ENCODE data around the gene HPCAL1.
A peak's percentile ranks its signal among the peaks of the same experiment; 100 is the strongest.

Gene HPCAL1

DNA sequence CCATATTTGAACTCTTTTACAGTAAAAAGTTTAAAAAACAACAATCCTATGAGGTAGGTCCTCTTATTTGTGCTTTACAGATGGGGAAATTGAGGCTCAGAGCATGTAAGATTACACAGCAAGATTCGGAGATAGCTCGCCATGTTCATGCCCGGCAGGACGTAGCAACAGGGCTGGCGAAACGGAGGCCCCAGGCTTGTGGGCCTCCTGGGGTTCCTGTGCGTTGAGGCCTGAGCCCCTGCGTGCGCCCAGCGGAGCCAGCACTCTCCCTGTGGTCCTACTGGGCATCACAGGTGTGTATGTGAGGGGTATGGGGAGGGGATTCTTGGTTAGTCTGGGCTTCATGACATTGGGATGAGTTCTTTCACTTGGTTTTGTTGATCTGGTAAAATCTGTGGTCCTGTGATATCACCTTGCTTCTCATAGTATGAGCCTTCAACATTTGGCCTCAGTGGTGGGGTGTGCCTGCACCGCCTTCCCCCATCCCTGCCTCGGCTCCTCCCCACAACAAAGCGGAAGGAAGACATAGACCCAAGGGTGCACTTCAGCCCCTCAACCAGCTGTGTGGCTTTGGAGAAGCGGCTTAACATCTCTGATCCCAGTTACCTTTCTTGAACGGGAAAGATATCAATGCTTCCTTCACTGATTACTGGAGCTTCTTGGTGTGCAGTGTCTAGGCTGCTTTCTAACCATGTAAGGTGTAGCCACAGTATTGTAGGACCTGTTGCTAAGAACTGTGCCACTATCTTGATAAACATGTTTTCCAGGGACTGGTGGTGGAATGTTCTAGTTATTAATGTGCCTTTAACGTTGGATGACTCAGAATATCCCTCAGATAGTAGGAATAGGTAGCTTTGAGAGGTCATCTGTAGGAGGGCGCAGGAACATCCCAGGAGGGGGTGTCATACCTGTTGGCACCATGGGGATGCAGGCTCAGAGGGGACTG lies 37.2 kb downstream of the HPCAL1 start:
- Mint-ChIP-seq H3K4me1 (ENCODE audit: low read depth in 2 of 2) (peaks cover 46 to 54% of the 10 kb centered on the region in 2 donors), H3K36me3 (ENCODE audit: insufficient read depth) (peaks cover 5% of the 10 kb centered on the region), H3K27ac (peak overlapping the region in 1 of 2 donors; percentile 50), H3K9me3 (no peaks in the 10 kb centered on the region), H3K27me3 (no peaks in the 10 kb centered on the region), H3K4me3 (no peak overlapping the region)
- DNase-seq: no peak
- ATAC-seq (replicated peaks): no peak

DNA sequence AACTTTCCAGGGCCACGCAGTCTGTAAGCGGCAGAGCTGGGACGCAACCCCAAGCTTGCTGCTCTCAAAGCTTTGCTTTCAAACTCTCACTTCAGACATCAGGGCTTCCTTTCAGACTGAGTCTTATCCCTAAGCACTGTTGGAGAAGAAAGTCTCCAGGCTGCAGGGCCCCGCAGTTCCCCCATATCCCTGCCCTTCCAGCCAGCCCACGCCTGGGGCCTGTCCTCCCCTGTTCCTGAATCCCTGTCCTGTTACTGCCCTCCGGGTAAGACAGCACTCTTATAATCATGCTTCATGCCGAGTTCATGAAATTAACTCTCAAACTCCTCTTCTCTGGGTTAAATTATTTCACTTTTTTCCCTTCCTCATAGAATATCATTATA lies 37.9 kb downstream of the HPCAL1 start:
- H3K36me3 Mint-ChIP-seq (ENCODE audit: insufficient read depth): peaks cover 5% of the 10 kb centered on the region
- no peak for DNase-seq
- peaks cover 44 to 57% of the 10 kb centered on the region in 2 donors for H3K4me1 Mint-ChIP-seq (ENCODE audit: low read depth in 2 of 2)
- no peaks in the 10 kb centered on the region for H3K27me3 Mint-ChIP-seq
- peak overlapping the region in 1 of 2 donors; percentile 50 for H3K27ac Mint-ChIP-seq
- no peak overlapping the region for H3K4me3 Mint-ChIP-seq
- no peak for ATAC-seq (replicated peaks)
- no peaks in the 10 kb centered on the region for H3K9me3 Mint-ChIP-seq

GRCh38 chr2:10341193-10341592 lies 38.5 kb downstream of the HPCAL1 start:
- H3K9me3 Mint-ChIP-seq: no peaks in the 10 kb centered on the region
- no peaks in the 10 kb centered on the region for H3K27me3 Mint-ChIP-seq
- DNase-seq: no peak
- no peak for ATAC-seq (replicated peaks)
- H3K27ac Mint-ChIP-seq: no peak overlapping the region
- H3K36me3 Mint-ChIP-seq (ENCODE audit: insufficient read depth): peaks cover 5% of the 10 kb centered on the region
- H3K4me1 Mint-ChIP-seq (ENCODE audit: low read depth in 2 of 2): peaks cover 49 to 62% of the 10 kb centered on the region in 2 donors
- no peak overlapping the region for H3K4me3 Mint-ChIP-seq

DNA sequence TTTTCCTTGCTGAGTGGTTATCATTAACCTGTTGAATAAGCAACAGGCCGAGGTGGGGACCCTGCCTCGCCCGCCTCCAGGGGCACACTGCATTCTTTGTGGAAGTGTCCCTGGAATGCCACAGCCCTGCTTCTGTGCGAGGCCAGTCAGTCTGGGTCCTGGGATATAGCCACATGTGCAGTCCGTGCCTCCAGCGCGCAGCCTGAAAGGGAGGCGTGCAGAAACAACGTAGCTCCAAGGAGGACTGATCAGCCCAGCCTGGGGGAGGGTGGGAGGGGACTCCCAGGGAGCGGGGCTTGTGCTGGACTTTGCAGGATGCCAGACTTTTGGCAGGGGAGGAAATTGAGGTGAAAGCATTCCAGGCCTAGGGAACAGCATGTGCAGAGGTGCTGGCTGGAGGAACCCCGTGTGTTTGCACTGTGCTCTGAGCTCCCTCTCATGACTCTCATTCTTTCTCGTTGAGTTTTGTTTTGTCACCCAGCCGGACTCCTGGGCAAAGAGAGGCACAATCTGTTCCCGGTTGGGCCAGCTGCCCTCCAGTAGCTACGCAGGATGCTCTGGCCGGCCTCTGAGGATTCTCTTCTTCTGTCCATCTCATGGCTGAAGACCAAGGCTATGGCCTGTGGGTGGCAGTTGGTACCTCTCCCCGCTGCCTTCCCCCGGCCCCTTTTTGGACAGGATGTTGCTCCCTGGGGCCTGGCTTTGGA lies 39.7 kb downstream of the HPCAL1 start:
- peaks cover 47 to 60% of the 10 kb centered on the region in 2 donors for H3K4me1 Mint-ChIP-seq (ENCODE audit: low read depth in 2 of 2)
- peaks cover 4% of the 10 kb centered on the region for H3K36me3 Mint-ChIP-seq (ENCODE audit: insufficient read depth)
- H3K9me3 Mint-ChIP-seq: no peaks in the 10 kb centered on the region
- H3K4me3 Mint-ChIP-seq: no peak overlapping the region
- H3K27ac Mint-ChIP-seq: no peak overlapping the region
- no peak for ATAC-seq (replicated peaks)
- no peaks in the 10 kb centered on the region for H3K27me3 Mint-ChIP-seq
- DNase-seq: no peak

DNA sequence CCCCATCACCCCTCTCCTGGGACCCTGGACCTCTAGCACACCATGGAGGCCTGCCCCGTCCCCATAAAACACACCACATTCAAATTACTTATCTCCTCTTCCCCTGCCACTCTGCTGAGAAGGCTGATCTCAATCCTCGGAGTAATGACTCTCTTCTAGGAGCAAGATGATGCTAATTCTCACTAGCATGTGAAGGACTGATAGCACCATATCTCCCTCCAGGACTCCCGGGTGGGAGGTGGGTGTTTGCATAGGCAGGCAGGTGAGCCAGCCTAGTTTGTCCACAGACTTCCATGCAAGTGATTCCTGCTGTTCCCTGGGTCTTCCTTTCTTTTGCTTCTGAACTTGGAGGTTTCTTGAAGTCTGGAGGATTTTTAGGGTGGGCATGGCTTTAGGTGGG lies 40.5 kb downstream of the HPCAL1 start:
- ATAC-seq (replicated peaks) (no peak), DNase-seq (no peak)
- H3K36me3 Mint-ChIP-seq (ENCODE audit: insufficient read depth): peaks cover 2% of the 10 kb centered on the region
- peak overlapping the region; percentile 42 to 87 for H3K27ac Mint-ChIP-seq
- peaks cover 40 to 52% of the 10 kb centered on the region in 2 donors for H3K4me1 Mint-ChIP-seq (ENCODE audit: low read depth in 2 of 2)
- H3K4me3 Mint-ChIP-seq: no peak overlapping the region
- H3K27me3 Mint-ChIP-seq: no peaks in the 10 kb centered on the region
- no peaks in the 10 kb centered on the region for H3K9me3 Mint-ChIP-seq

- H3K27me3 Mint-ChIP-seq: no peaks in the 10 kb centered on the region
- H3K36me3 Mint-ChIP-seq (ENCODE audit: insufficient read depth): peaks cover 2% of the 10 kb centered on the region
- ATAC-seq (replicated peaks): no peak
- no peaks in the 10 kb centered on the region for H3K9me3 Mint-ChIP-seq
- H3K27ac Mint-ChIP-seq: peak overlapping the region; percentile 42 to 87
- peaks cover 36 to 48% of the 10 kb centered on the region in 2 donors for H3K4me1 Mint-ChIP-seq (ENCODE audit: low read depth in 2 of 2)
- H3K4me3 Mint-ChIP-seq: no peak overlapping the region
- DNase-seq: no peak
These were observed 41.0 kb downstream of the HPCAL1 start for GRCh38 chr2:10343658-10344057.

DNA sequence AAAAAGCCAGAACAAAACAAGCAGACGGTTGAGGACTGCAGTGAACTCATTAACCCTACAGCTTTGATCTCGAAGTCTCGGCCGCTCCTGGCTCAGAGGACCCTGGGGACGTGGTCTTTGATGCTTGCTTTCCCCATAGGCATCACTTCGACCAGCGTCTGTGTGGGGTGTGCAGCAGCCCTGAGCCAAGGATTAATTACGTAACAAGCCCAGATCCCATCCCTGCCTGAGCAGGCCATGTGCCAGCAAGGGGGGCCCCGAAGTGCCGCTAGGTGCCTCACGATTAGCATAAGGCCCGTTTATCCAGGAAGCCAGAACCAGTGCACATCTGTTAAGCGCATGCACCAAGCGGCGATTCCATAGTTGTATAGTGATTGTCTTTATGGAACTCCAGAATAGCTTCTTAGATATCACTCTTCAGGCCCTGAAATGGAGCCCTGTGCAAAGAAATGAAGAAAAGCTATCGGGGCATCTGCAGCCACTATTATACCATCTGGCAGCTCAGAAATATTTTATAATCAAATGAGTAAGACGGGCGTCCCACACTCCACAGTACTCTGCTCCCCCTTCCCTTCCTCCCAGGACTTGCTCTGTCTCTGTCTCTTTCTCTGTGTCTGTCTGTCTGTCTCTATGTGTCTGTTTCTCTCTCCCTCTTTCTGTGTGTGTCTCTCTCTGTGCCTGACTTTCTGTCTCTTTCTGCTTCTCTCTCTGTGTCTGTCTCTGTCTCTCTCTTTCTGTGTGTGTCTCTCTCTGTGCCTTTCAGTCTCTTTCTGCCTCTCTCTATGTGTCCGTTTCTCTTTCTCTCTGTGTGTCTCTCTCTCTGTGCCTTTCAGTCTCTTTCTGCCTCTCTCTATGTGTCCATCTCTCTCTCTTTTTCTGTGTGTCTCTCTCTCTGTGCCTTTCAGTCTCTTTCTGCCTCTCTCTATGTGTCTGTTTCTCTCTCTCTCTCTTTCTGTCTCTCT lies 41.7 kb downstream of the HPCAL1 start:
- peak overlapping the region; percentile 14 to 87 for H3K27ac Mint-ChIP-seq
- no peaks in the 10 kb centered on the region for H3K9me3 Mint-ChIP-seq
- H3K4me1 Mint-ChIP-seq (ENCODE audit: low read depth in 2 of 2): peaks cover 33 to 51% of the 10 kb centered on the region in 2 donors
- no peaks in the 10 kb centered on the region for H3K27me3 Mint-ChIP-seq
- H3K36me3 Mint-ChIP-seq (ENCODE audit: insufficient read depth): peaks cover 2% of the 10 kb centered on the region
- no peak overlapping the region for H3K4me3 Mint-ChIP-seq
- ATAC-seq (replicated peaks) (no peak), DNase-seq (no peak)

- Mint-ChIP-seq H3K27ac (peak overlapping the region; percentile 13 to 14), H3K27me3 (no peaks in the 10 kb centered on the region), H3K4me1 (ENCODE audit: low read depth in 2 of 2) (peaks cover 29 to 46% of the 10 kb centered on the region in 2 donors), H3K36me3 (ENCODE audit: insufficient read depth) (peaks cover 2% of the 10 kb centered on the region), H3K4me3 (no peak overlapping the region), H3K9me3 (no peaks in the 10 kb centered on the region)
- ATAC-seq (replicated peaks) (no peak), DNase-seq (no peak)
These were observed 42.4 kb downstream of the HPCAL1 start for GRCh38 chr2:10345126-10345525.

DNA sequence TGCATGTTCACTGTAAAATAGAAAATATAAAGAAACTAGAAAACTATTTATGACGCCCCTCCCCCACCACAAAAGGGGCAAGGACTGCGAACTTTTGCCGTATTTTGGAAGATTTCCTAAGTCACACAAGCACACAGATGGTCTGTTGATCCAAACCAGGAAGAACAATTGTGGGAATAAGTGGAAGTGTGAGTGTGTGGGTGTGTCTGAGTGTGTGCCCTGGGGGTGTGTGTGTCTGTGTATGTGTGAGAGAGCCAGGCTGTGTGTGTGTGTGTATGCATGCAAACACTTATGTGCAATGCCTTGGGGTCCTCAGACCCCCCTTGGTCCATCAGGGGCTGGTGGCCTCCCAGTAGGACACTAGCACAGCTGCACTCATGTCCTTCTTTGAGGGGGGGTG lies 43.1 kb downstream of the HPCAL1 start:
- H3K9me3 Mint-ChIP-seq: no peaks in the 10 kb centered on the region
- peaks cover 31 to 45% of the 10 kb centered on the region in 2 donors for H3K4me1 Mint-ChIP-seq (ENCODE audit: low read depth in 2 of 2)
- no peaks in the 10 kb centered on the region for H3K27me3 Mint-ChIP-seq
- DNase-seq: no peak
- H3K36me3 Mint-ChIP-seq (ENCODE audit: insufficient read depth): peaks cover 2% of the 10 kb centered on the region
- H3K27ac Mint-ChIP-seq: peak overlapping the region; percentile 14 to 65
- ATAC-seq (replicated peaks): no peak
- no peak overlapping the region for H3K4me3 Mint-ChIP-seq

DNA sequence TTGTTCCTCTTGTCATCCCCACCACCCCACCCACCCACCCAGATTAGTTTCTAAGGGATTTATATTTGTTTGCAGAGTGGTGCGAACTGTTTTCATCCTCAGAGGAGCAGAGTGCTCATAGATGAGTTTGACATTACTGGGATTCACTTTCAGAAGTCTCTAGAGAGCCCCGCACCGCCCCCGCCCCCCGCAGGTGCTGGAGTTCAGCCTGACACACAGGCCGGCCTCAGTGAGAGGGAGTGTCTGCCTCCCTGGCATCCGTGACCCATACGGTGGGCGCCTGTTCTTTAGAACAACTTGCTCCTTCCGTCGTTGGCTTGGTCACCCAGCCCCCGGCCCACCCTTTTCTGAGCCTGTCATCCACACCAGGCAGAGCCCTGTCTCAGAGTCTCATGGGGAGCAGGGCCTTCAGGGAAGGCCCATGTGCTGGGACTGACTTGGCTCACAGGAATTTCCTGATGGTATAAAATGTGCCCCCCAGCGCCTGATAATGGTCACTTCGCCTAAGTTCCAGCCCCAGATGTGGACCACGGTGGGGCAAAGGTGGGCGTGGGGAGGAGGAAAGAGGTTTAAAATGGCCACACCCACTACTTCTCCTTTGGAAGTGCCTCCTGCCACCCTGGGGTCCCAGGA lies 44.3 kb downstream of the HPCAL1 start:
- H3K36me3 Mint-ChIP-seq (ENCODE audit: insufficient read depth): peaks cover 2% of the 10 kb centered on the region
- peaks cover 34 to 53% of the 10 kb centered on the region in 2 donors for H3K4me1 Mint-ChIP-seq (ENCODE audit: low read depth in 2 of 2)
- no peak overlapping the region for H3K27ac Mint-ChIP-seq
- no peaks in the 10 kb centered on the region for H3K27me3 Mint-ChIP-seq
- no peaks in the 10 kb centered on the region for H3K9me3 Mint-ChIP-seq
- ATAC-seq (replicated peaks) (no peak), DNase-seq (no peak)
- no peak overlapping the region for H3K4me3 Mint-ChIP-seq

DNA sequence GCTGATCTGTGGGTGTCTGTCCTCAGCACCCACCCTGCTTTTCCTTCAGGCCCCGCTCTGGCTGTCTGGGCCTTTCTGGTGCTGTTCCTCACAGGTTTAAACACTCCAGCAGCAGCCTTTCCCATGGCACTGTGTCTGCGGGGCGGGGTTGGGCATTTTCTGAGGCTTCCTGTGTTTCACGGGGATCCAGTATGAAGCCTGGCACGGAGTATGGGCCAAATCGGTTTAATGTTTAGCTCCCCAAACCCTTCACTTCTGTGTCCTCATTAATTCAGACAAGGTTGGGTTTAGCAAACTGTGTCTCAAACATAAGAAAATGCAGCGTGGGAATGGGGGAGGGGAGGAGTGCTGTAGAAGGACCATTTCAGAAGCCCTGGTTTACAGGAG lies 44.9 kb downstream of the HPCAL1 start:
- Mint-ChIP-seq H3K27ac (no peak overlapping the region), H3K4me1 (ENCODE audit: low read depth in 2 of 2) (peaks cover 38 to 58% of the 10 kb centered on the region in 2 donors)

GRCh38 chr2:10348891-10349290 lies 46.2 kb downstream of the HPCAL1 start:
- Mint-ChIP-seq H3K4me1 (ENCODE audit: low read depth in 2 of 2) (peaks cover 31 to 49% of the 10 kb centered on the region in 2 donors), H3K27me3 (no peaks in the 10 kb centered on the region), H3K36me3 (ENCODE audit: insufficient read depth) (peaks cover 2% of the 10 kb centered on the region), H3K4me3 (no peak overlapping the region), H3K27ac (no peak overlapping the region), H3K9me3 (no peaks in the 10 kb centered on the region)
- DNase-seq (no peak), ATAC-seq (replicated peaks) (no peak)

More for the DNA sequence above, 44.9 kb downstream of the HPCAL1 start:
- no peaks in the 10 kb centered on the region for H3K9me3 Mint-ChIP-seq
- ATAC-seq (replicated peaks) (no peak), DNase-seq (no peak)
- no peak overlapping the region for H3K4me3 Mint-ChIP-seq
- H3K27me3 Mint-ChIP-seq: no peaks in the 10 kb centered on the region
- peaks cover 2% of the 10 kb centered on the region for H3K36me3 Mint-ChIP-seq (ENCODE audit: insufficient read depth)
